OCI-LY7 (cell line): Measurements from ENCODE around the gene TSPAN12.

Source experiments
- CTCF ChIP-seq: fragments of 200-600 bp; sonication (generic); conservative IDR thresholded peaks from 2 replicates; pipeline ENCODE4 v1.5.1; 2014; ENCODE audit warnings: mild to moderate bottlenecking, antibody characterized with exemption, low read length, moderate library complexity, mixed read lengths
- EZH2phosphoT487 ChIP-seq: fragments of 200-600 bp; sonication (generic); IDR thresholded peaks from 2 replicates; pipeline ENCODE4 v1.6.1; 2018; ENCODE audit warnings: low read depth, borderline replicate concordance, mild to moderate bottlenecking, mixed run types, antibody characterized with exemption, low read length, moderate library complexity, mixed read lengths

GRCh38 chr7:120819861-120820260, 38.1 kb downstream of the TSPAN12 start:
- TF ChIP-seq CTCF (no peak), EZH2phosphoT487 (no peak)
